ENCODE data around the gene MYADML2.

MYADML2 gene, protein sequence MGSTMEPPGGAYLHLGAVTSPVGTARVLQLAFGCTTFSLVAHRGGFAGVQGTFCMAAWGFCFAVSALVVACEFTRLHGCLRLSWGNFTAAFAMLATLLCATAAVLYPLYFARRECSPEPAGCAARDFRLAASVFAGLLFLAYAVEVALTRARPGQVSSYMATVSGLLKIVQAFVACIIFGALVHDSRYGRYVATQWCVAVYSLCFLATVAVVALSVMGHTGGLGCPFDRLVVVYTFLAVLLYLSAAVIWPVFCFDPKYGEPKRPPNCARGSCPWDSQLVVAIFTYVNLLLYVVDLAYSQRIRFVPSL

DNA sequence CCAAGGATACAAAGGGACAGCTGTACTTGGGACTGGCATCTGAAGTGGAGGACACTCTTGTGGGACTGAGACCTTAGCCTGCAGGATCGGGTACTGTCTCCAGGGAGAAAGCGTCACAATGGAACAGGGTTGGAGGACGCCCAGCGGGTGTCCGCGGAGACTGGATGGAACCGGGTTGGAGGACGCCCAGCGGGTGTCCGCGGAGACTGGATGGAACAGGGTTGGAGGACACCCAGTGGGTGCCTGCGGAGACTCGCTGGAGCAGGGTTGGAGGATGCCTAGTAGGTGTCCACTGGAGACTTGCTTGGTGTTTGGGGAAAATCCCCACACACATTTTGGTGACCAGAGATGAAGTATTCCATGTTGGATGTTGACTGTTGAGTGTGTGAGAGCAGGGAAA, at the start of gene MYADML2:
Gene MYADML2 (minus strand): TSS at position 45 of the 400 bp plus-strand sequence. CDS start 5,492 bp downstream, outside the sequence.
- Histone ChIP-seq H3K27me3 (ENCODE audit: control insufficient read depth, insufficient read depth, low read length) (no peaks in the 10 kb centered on the region), H3K9ac (ENCODE audit: low read depth, low read length) (no peak within 1 kb of the TSS), H3K4me3 (ENCODE audit: low read depth, low read length) (no peak within 1 kb of the TSS), H3K4me1 (ENCODE audit: control insufficient read depth, insufficient read depth, low read length) (no peaks in the 10 kb centered on the region), H3K36me3 (ENCODE audit: control insufficient read depth, insufficient read depth, low read length) (no peaks in the 10 kb centered on the region), H3K9me3 (ENCODE audit: control insufficient read depth, insufficient read depth, low read length) (no peaks in the 10 kb centered on the region)

DNA sequence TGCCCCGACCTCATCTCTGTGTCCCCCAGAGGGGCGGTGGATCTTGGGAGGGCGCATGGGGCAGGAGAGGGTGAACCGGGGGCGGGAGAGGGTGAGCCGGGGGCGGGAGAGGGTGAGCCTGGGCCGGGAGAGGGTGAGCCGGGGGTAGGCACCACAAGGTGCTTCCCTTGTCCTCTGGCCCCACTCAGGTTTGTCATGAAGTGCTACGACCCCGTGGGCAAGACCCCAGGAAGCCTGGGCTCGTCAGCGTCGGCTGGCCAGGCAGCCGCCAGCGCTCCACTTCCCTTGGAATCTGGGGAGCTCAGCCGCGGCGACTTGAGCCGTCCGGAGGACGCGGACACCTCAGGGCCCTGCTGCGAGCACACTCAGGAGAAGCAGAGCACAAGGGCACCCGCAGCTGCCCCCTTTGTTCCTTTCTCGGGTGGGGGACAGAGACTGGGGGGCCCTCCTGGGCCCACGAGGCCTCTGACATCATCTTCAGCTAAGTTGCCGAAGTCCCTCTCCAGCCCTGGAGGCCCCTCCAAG, 49.3 kb upstream of the MYADML2 start:
- Histone ChIP-seq H3K36me3 (ENCODE audit: control insufficient read depth, insufficient read depth, low read length) (peaks cover 7% of the 10 kb centered on the region), H3K9me3 (ENCODE audit: control insufficient read depth, insufficient read depth, low read length) (no peaks in the 10 kb centered on the region), H3K27me3 (ENCODE audit: control insufficient read depth, insufficient read depth, low read length) (no peaks in the 10 kb centered on the region), H3K4me1 (ENCODE audit: control insufficient read depth, insufficient read depth, low read length) (no peaks in the 10 kb centered on the region), H3K9ac (ENCODE audit: low read depth, low read length) (no peak overlapping the region), H3K4me3 (ENCODE audit: low read depth, low read length) (no peak overlapping the region)

DNA sequence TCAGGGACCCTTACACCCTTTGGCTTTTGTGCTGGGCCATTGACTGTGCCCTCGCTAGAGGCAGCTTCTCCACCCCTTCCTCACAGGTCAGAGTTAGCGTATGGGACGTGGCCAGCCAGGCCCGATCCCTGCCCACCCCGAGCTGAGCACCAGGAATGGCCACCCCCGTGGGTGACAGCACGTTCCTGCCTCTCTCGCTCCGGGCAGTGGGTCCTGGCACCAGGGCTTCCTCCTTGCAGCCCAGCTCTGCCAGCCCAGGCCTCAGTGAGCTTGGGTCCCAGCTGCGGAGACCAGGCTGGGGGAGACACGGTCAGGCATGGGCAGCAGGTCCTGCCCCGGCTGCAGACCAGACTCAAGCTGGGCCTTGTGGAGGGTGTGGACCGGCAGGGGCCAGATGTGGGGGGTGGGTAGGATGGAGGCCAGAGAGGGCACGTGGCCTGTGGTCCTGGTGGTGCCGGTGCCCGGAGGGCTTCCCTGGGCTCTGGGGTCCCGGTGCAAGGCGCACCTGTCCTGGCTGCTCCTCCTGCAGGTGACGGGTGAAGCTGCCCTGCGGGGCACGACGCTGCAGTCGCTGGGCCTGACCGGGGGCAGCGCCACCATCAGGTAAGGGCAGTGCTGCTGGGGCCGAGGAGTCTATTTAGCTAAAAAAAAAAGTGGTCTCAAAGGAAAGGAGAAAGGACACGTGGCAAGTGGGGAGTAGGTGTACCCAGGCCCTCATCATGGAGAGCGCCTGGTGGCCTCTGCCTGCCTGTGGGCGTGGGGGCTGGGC, 48.6 kb upstream of the MYADML2 start:
- H3K4me1 ChIP-seq (ENCODE audit: control insufficient read depth, insufficient read depth, low read length), result no peaks in the 10 kb centered on the region
- H3K9ac ChIP-seq (ENCODE audit: low read depth, low read length), result no peak overlapping the region

DNA sequence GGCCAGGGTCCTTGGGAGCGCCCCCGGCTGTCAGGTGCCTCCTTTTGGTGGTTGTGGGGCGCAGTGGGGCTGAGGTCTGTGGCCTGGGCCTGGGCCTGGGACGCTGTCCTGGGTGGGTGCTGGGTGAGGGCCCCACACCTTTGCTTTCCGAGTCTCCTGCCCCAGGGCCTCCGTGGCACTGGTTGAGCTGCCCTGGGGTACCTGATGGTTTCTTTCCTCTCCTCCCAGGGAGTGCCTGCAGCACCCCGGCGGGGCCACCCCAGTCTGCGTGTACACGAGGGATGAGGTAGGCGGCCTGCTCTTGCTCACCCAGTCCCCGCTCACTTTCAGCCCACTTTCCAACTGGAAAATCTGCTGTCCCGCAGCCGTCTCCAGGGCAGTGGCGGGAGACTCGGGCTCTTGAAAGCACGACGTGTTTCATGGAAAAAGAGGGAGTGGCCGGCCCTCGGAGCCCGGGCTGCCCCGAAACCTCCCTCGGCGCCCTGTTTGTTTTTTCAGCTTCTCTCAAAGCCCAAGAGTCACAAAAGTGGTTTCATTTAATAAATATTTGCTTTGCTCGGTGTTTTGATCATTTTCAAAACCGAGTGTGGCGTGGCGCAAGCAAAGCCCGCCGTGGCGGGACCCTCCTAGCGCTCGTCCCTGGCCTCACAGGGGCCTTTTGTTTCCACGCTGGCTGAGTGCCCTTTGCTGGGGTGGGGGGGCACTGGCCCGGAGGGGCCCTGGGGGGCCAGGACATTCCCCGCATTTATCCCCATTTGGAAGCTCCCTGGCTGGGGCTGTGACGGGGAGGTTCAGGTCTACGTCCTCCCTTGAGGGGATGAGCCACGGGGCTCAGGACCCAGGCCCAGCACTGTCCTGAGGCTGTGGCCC, 47.8 kb upstream of the MYADML2 start:
- Histone ChIP-seq H3K27me3 (ENCODE audit: control insufficient read depth, insufficient read depth, low read length) (no peaks in the 10 kb centered on the region), H3K4me1 (ENCODE audit: control insufficient read depth, insufficient read depth, low read length) (no peaks in the 10 kb centered on the region), H3K9me3 (ENCODE audit: control insufficient read depth, insufficient read depth, low read length) (no peaks in the 10 kb centered on the region), H3K9ac (ENCODE audit: low read depth, low read length) (no peak overlapping the region), H3K36me3 (ENCODE audit: control insufficient read depth, insufficient read depth, low read length) (peaks cover 4% of the 10 kb centered on the region), H3K4me3 (ENCODE audit: low read depth, low read length) (no peak overlapping the region)

More for the DNA sequence above, 48.6 kb upstream of the MYADML2 start:
- peaks cover 7% of the 10 kb centered on the region for H3K36me3 ChIP-seq (ENCODE audit: control insufficient read depth, insufficient read depth, low read length)
- H3K9me3 ChIP-seq (ENCODE audit: control insufficient read depth, insufficient read depth, low read length), result no peaks in the 10 kb centered on the region
- no peak overlapping the region for H3K4me3 ChIP-seq (ENCODE audit: low read depth, low read length)
- no peaks in the 10 kb centered on the region for H3K27me3 ChIP-seq (ENCODE audit: control insufficient read depth, insufficient read depth, low read length)

DNA sequence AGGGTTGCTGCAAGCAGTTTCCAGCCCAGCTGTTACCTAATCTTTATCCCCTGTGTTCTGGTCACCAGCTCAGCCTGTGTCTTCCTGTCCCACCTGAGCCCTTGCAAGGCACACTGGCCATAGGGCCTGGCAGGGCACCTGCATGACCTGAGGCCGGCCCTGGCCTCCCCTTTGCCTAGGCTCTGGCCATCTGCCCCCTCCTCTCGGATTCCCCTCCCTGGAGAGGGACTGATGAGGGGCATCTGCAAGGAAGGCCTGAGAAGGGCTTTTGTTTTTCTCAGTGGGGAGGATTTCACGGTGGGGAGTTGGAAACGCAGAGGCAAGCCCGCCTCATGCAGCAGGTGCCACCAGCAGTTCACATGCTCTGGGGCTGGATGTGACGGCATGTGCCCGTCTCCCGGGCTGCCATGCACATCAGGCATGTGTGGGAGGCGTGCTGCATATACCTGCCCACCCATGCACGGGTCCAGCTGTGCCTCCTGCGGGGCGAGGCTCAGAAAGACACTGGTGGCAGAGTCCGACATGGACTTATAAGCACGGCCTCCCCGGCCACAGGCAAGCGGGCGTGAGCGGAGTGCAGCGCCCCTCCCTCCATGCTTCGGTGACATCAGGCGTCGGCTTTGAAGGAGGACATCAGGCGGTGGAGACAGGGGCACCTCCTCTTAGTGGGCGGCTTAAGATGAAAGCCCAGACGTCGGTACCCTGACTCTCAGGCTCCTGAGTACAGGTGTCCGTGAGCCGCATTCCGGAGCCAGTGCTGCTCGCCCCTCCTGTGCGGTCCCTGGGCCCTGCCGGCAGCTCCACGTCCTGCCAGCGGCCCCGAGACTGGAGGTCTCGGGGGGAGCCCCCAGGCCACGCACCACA, 46.9 kb upstream of the MYADML2 start:
- no peaks in the 10 kb centered on the region for H3K27me3 ChIP-seq (ENCODE audit: control insufficient read depth, insufficient read depth, low read length)
- H3K9me3 ChIP-seq (ENCODE audit: control insufficient read depth, insufficient read depth, low read length), result no peaks in the 10 kb centered on the region
- H3K36me3 ChIP-seq (ENCODE audit: control insufficient read depth, insufficient read depth, low read length), result peaks cover 4% of the 10 kb centered on the region
- no peak overlapping the region for H3K9ac ChIP-seq (ENCODE audit: low read depth, low read length)
- no peaks in the 10 kb centered on the region for H3K4me1 ChIP-seq (ENCODE audit: control insufficient read depth, insufficient read depth, low read length)
- H3K4me3 ChIP-seq (ENCODE audit: low read depth, low read length), result no peak overlapping the region

DNA sequence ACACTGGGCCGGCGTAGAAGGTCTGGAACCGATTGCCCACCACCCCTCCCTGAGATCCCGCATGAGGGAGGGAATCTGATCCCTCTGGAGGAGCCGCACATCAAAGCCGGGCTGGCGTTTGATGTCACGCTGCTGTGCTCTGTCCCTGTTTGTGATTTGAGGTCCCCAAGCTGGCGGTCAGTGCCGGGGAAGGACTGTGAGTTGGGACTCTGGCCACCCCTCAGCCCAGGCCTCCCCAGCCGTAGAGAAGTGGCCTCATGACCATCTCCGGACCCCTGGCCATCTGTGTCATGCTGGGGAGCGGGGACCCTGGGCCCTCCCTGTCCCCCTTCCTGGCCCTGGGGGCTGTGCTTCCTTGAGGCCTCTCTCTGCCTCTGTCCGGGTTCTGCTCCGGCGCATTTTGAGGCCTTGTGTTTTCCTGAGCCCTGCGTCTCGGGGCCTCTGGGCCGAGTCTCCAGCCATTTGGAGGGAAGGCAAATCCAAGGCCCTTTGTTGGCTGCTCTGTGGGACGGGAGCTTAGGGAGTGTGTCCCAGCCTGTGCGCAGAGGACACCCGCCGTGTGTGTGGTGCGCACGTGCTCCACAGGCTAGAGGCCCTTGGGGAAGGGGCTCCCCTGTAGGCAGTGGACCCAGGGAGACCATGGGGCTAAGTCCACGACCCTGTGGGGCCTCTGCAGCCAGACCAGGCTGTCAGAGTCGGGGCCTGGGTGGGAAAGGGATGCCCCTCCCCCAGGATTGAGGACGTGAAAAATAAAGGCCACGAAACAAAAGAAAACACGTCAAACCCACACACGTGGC, 45.5 kb upstream of the MYADML2 start:
- Histone ChIP-seq H3K4me3 (ENCODE audit: low read depth, low read length) (no peak overlapping the region), H3K4me1 (ENCODE audit: control insufficient read depth, insufficient read depth, low read length) (no peaks in the 10 kb centered on the region), H3K36me3 (ENCODE audit: control insufficient read depth, insufficient read depth, low read length) (peaks cover 5% of the 10 kb centered on the region), H3K9ac (ENCODE audit: low read depth, low read length) (peak overlapping the region; percentile 47), H3K27me3 (ENCODE audit: control insufficient read depth, insufficient read depth, low read length) (no peaks in the 10 kb centered on the region), H3K9me3 (ENCODE audit: control insufficient read depth, insufficient read depth, low read length) (no peaks in the 10 kb centered on the region)

DNA sequence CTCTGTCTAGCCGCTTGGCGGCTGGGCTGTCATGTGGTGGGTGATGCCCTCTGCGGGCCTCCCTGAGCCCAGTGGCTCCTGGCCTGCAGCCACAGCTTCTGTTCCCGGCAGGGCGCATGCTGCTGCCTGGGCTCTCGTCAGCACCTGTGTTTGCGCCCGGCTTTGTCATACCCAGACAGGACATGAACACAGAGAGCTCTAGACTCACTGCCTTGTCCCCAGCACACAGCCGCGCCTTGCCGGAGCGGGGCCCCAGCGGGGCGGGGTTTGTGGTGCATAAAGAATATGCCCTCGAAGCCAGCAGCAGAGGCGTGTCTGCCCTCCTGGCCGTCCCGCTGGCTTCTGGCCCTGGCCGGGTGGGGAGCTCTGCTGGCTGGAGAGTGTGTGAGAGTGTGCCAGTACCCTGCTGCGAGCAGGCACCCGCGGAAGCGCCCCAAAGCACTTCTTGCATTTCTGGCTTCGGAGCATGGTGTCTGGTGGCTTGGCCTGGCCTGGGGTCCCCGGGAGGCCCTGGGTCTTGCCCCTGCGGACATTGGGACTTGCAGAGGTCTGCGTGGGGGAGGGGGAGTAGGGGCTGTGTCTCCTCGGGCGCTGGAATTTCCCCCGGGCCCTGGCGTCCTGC, 44.8 kb upstream of the MYADML2 start:
- H3K4me1 ChIP-seq (ENCODE audit: control insufficient read depth, insufficient read depth, low read length), result no peaks in the 10 kb centered on the region

DNA sequence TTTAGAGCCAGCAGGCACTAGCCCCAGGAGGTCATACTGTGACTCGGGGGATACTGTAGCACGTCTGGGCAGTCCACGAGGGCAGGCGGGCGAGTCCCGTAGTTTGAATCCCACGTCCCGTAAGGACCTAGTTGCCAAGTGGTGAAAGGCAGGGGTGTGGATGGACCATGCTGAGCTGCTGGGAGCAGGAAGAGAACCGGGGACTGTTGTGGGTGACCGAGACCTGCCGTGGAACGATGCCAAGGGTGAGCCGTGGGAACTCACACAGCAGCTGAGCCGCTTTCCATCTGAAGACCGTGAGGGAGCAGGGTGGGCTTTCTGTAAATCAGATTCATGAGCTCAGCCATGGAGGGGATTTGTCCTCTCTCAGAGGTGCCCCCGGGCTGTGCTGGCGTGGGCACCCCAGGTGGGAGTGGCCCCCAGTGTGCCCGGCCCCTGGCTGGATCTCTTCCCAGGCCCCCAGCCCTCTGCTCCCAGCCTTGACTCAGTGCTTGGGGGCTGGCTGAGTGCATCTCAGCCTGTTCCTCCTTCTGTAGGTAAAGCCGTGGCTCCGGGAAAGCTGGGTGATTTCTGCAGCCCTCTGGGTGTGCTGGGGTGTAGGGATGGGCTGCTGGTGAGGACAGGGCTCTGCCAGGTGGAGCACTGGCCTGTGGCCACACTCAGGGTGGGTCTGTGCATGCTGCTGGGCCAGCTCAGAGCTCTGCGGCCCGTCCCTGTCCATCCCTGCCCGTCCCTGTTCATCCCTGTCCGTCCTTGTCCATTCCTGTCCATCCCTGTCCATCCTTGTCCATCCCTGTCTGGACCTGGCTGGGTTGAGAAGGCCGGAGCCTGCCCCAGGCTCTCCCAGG, 44.0 kb upstream of the MYADML2 start:
- H3K4me1 ChIP-seq (ENCODE audit: control insufficient read depth, insufficient read depth, low read length), result no peaks in the 10 kb centered on the region

More for the DNA sequence above, 44.8 kb upstream of the MYADML2 start:
- no peaks in the 10 kb centered on the region for H3K27me3 ChIP-seq (ENCODE audit: control insufficient read depth, insufficient read depth, low read length)
- H3K36me3 ChIP-seq (ENCODE audit: control insufficient read depth, insufficient read depth, low read length), result peaks cover 5% of the 10 kb centered on the region
- H3K9ac ChIP-seq (ENCODE audit: low read depth, low read length), result peak overlapping the region; percentile 47
- no peak overlapping the region for H3K4me3 ChIP-seq (ENCODE audit: low read depth, low read length)
- H3K9me3 ChIP-seq (ENCODE audit: control insufficient read depth, insufficient read depth, low read length), result no peaks in the 10 kb centered on the region

DNA sequence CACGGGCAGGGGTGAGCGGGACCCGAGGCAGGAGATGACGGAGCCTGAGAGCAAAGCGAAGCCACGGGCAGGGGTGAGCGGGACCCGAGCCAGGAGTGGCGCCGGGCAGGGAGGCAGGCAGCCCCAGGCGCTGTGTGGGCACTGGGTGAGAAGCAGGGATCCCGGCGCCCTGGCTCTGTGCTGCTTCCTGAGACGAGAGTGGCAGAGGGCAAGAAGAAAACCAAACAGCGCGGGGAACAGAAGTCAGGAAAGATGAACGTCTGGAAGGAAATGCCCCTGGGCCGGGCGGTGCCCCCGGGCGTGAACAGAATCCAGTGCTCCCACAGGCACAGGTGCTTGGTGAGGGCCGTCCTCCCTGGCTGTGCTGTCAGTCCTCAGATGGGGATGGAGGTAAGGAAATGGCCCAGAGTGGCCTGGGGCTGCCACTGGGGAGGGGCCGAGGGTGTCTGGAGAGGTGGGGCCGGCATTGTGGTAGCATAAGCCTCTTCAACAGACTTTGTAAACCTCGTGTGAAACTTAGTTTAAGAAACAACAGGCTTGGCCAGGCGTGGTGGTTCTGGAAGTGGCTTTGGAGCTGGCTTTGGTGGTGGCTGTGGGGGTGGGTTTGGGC, 40.2 kb upstream of the MYADML2 start:
- H3K4me1 ChIP-seq (ENCODE audit: control insufficient read depth, insufficient read depth, low read length), result no peaks in the 10 kb centered on the region
- H3K9me3 ChIP-seq (ENCODE audit: control insufficient read depth, insufficient read depth, low read length), result no peaks in the 10 kb centered on the region
- no peaks in the 10 kb centered on the region for H3K27me3 ChIP-seq (ENCODE audit: control insufficient read depth, insufficient read depth, low read length)
- no peak overlapping the region for H3K9ac ChIP-seq (ENCODE audit: low read depth, low read length)
- H3K36me3 ChIP-seq (ENCODE audit: control insufficient read depth, insufficient read depth, low read length), result peaks cover 27% of the 10 kb centered on the region
- H3K4me3 ChIP-seq (ENCODE audit: low read depth, low read length), result no peak overlapping the region

More for the DNA sequence above, 44.0 kb upstream of the MYADML2 start:
- Histone ChIP-seq H3K4me3 (ENCODE audit: low read depth, low read length) (no peak overlapping the region), H3K27me3 (ENCODE audit: control insufficient read depth, insufficient read depth, low read length) (no peaks in the 10 kb centered on the region), H3K9ac (ENCODE audit: low read depth, low read length) (peak overlapping the region; percentile 47), H3K36me3 (ENCODE audit: control insufficient read depth, insufficient read depth, low read length) (peaks cover 4% of the 10 kb centered on the region), H3K9me3 (ENCODE audit: control insufficient read depth, insufficient read depth, low read length) (no peaks in the 10 kb centered on the region)
